Measurements from ENCODE around the gene PPP1R16B.

DNA sequence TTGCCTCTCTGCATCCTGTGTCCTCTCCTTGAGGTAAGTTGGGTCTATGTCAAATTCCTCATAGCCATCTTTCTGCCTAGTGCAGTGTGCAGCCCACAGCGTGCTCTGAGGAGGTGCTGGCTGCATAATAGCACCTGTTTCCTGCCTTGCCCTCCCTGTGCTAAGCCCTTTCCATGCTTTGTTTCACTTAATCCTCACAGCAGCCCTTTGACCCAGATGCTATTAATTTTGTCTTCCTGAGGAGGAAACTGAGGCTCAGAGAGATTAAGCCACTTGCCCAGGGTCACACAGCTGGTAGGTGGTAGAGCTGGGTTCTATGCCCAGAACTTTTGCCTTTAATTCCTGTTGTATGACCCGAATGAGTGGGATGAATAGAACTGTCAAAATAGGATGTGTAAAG, 134.2 kb downstream of the PPP1R16B start:
- TF ChIP-seq POLR2AphosphoS5 (IDR thresholded peaks at IDR 0.05; ENCODE audit: borderline replicate concordance, low read depth, low read length) (no peak), EZH2 (IDR thresholded peaks at IDR 0.05) (no peak), FOXP2 (optimal IDR thresholded peaks at IDR 0.05; ENCODE audit: control extremely low read depth, extremely low read length, insufficient read depth) (no peak)

Measured in SK-N-MC (cell line).